GM18499 (cell line): Measurements from ENCODE around the gene CELSR1.

Source experiments
- ATAC-seq: cut with Tn5 transposase; IDR thresholded peaks from one replicate; pipeline ENCODE4 v1.9.1; 2021; ENCODE audit warnings: moderate number of reproducible peaks; ENCODE audit not compliant: insufficient read depth, unreplicated experiment

Gene CELSR1, protein sequence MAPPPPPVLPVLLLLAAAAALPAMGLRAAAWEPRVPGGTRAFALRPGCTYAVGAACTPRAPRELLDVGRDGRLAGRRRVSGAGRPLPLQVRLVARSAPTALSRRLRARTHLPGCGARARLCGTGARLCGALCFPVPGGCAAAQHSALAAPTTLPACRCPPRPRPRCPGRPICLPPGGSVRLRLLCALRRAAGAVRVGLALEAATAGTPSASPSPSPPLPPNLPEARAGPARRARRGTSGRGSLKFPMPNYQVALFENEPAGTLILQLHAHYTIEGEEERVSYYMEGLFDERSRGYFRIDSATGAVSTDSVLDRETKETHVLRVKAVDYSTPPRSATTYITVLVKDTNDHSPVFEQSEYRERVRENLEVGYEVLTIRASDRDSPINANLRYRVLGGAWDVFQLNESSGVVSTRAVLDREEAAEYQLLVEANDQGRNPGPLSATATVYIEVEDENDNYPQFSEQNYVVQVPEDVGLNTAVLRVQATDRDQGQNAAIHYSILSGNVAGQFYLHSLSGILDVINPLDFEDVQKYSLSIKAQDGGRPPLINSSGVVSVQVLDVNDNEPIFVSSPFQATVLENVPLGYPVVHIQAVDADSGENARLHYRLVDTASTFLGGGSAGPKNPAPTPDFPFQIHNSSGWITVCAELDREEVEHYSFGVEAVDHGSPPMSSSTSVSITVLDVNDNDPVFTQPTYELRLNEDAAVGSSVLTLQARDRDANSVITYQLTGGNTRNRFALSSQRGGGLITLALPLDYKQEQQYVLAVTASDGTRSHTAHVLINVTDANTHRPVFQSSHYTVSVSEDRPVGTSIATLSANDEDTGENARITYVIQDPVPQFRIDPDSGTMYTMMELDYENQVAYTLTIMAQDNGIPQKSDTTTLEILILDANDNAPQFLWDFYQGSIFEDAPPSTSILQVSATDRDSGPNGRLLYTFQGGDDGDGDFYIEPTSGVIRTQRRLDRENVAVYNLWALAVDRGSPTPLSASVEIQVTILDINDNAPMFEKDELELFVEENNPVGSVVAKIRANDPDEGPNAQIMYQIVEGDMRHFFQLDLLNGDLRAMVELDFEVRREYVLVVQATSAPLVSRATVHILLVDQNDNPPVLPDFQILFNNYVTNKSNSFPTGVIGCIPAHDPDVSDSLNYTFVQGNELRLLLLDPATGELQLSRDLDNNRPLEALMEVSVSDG (N-terminal part only)

DNA sequence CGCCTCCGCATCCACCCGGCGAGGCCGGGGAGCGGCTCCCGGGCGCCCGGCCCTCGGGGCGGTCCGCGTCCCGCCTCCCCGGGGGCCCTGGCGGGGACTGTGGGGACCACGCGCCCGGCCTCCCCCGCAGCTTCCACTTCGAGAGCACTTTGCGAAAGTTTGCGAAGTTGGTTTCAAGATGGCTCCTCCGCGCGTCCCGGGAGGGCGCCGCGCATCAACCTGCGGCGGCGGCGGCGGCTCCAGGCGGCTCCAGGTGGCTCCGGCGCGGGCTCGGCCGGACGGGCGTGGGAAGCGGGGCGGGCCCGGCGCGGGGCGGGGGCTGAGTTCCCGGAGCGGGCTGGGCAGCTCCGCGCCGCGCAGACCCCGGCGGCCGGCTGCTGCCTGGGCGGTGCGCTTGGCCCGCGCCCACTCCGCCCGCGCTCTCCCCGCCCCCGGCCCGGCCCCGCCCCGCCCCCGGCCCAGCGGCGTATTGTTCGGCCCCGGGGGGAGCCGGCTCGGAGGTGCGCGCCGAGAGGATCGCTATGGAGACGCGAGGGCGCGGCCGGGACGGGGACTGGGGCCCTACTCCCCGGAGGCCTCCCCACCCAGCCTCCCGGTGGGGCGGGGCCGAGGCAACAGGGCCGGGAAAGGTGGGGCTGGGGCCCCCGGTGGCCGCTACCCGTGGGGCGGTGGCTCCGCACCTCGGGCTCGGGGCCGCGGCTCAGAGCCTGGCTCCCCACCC is at the start of gene CELSR1:
Gene CELSR1 (minus strand): TSS at position 396 of the 721 bp plus-strand sequence. CDS start 450 bp downstream, outside the sequence.
- no peak for ATAC-seq

DNA sequence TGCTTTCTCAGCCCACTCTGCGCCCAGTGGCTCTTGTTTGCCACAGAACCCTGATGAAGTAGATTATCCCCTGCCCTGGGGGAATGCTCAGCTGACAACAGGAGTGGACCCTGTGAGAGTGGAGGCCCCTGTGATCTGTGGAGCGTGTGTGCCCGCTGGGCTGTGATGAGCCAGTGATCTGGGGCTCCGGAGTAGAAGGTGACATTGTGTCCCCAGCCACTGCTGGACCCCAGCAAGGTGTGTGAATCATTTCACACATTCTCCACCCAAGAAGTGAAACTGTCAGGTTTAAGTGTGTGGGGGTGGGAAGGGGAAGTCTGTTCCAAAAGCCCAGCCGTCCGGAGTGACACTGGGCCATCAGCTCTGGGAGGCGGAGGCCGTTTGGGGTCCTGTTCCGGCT is 49.6 kb upstream of the CELSR1 start:
- peak; percentile 16 for ATAC-seq

DNA sequence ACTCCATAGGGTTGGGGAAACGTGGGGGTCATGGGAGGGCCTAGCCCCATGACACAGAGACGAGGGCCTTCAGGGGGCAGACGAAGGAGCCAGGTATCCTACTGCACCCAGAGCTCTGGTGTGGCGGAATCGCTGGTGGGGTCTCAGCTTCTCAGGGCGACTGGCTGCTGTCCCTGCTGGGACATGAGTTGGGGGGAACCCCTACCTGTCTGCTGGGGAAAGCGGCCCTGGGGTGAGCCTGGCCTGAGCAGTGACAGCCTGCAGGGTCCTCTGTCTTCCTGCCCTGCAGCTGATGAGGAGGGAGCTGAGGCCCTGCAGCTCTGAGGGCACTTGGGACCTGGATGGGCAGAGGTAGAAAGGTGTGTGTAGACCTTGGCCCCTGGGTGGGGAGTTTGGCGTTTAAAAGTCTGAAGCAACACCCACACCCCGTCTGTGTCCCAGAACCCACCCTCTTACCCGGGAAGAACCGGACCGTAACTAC is 49.2 kb upstream of the CELSR1 start:
- no peak for ATAC-seq

DNA sequence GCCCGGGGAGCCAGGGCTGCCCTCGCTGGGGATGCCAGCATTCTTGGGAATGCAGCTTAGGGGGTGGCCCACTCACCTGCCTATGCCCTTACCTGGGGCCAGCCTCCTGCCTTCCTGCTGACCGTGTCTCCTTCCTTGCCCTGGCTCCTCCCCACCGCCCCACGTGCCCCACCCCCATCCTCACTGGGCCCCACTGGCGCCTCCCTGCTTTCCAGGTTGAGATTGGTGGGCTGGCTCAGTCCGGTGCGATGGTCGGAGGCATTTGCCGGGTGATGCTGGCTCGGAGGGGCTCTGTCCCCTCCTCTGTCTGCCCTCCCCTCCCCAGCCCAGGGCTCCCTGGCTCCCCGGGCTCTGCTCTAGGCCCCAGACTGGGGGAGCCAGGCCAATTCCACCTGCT is 48.7 kb upstream of the CELSR1 start:
- no peak for ATAC-seq

DNA sequence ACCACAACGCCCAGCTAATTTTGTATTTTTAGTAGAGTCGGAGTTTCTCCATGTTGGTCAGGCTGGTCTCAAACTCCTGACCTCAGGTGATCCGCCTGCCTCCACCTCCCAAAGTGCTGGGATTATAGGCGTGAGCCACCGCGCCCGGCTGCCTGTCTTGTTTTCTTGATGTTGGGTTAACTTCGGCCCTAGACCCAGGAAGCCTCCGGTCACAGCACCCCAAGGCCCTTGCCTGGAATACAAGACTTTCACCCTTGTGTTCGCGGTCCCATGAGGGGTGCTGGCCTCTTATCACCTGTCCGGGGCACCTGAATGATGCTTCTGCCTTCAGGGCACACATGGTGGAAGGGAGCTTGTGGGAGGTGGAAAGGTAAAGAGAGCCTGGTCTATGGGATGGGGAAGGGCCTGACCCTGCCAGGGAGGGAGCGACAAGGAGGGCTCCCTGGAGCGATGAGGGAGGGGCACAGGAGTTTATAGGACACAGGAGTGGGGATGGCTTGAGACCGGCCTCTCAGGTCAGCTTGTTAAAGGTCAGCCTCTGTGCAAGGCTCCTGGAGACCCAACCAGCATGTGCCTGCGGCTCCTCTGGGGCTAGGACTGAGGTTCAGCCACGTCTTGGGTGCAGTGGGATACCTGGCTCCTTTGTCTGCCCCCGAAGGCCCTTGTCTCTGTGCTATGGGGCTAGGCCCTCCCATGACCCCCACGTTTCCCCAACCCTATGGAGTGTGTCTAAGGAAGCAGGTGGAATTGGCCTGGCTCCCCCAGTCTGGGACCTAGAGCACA is 48.1 kb upstream of the CELSR1 start:
- ATAC-seq: no peak

DNA sequence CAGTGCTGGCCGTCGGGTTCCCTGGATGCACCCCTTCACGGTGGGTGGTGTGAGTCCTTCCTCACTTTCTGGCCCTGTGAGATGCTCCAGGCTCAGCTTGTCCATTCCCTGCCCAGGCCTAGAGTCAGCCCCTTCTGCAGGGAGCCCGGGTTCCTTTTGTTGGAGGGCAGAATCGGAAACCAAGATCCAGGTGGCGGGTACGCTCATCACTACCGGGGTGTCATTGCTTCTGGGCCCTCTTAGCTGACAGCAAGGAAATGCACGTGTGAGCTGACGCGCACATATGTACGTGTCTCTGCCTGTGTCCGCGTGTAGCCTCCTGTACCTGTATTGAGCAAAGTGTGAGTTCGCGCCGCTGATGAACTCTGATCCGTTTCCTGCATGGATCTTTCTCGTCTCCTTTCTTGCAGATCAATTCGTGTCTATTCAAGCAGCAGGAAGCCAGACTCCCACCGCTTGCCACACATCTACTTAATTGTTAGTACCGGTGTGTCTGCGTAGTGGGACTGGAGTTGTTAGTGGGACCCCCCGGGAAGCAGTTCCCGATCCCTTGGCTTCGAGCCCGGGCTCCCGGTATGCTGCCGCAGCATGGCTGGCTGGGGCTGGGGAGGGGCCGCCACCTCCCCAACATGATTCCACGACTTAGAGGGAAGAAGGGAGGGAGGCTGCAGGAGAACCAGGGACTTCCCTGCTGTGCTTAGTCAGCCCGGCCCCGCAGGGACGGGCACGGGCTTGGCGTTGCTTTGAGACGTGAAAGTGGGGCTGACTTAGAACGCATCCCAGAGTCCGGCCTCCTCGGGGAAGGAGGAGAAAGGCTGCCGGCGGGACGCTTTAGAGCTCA is 46.9 kb upstream of the CELSR1 start:
- no peak for ATAC-seq

DNA sequence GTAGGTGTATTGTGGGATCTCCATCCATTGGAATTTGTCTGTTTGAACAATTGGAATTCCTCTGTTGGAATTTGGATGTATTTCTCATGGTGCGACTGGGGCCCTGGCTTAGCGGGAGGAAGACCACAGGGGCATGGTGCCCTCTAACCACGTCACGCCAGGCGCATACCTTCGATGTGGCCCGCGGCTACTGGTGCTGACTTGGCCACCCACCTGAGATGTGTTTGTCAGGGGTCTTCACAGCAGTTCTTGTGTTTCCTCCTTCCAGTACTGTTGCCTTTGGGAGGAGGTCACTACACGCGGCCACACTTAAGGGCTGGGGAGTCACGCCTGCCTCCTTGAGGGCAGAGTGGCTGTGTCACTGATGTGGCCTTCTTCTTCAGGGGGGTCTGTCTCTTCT is 46.2 kb upstream of the CELSR1 start:
- no peak for ATAC-seq

DNA sequence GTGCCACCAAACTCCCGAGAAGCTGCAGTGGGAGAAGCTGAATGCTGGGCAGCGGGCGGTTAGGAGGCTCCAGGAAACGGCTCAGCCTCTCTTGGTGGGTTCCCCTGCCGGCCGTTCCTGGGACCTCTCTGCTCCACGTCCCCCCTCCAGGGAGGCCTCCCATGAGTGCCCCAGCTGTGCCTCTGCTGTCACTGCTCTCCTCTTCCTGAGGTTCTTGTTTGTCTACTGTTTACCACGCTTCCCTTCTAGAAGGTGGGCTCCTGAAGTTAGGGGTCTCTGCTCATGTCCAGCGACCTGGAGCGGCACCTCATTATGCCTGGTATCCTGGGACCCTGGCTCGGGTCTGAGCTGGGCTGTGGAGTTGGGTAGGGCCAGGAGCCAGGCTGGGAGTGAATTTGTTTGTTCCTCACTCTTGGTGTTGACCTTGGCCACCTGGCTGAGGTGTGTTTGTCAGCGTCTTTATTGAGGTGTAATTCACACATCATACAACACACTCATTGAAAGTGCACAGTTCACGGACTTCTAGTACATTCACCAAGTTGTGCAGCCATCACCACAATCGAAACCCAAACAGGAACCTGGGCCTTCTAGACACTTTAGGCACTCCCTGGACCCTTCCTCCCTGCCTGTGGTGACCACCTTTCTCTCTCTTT is 45.0 kb upstream of the CELSR1 start:
- ATAC-seq: no peak

DNA sequence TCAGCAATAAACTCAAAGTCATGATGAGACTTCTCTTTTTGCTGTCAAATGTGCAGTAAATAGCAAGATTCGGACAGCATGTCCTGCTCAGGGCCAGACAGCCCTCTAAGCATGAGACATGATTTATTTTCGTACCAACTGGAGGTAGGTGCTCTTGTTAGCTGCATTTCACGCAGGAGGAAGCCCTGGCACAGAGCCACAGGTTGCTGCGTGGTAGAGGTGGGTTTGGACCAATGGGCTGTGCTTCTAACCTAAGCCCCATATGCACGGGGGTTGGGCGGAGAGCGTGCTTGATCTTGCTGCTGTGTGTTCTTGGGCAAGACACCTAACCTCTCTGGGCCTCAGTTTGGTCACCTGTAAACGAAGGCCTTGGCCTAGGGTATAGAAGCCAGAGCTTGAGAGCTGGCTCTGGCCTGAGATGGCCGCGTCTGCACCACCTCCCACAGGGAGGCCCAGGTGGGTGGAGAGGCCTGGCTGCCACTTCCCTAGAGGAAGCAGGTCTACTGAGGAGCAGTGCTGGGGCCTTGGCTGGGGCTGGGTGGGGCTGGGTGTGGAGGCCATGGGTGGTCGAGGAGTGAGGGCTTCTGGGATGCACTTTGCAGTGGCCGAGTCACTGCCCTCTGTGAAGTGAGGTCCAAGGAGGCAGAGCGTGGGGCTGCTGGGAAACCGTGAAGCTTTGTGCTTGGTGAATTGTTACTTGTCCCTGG is 44.3 kb upstream of the CELSR1 start:
- ATAC-seq: no peak

DNA sequence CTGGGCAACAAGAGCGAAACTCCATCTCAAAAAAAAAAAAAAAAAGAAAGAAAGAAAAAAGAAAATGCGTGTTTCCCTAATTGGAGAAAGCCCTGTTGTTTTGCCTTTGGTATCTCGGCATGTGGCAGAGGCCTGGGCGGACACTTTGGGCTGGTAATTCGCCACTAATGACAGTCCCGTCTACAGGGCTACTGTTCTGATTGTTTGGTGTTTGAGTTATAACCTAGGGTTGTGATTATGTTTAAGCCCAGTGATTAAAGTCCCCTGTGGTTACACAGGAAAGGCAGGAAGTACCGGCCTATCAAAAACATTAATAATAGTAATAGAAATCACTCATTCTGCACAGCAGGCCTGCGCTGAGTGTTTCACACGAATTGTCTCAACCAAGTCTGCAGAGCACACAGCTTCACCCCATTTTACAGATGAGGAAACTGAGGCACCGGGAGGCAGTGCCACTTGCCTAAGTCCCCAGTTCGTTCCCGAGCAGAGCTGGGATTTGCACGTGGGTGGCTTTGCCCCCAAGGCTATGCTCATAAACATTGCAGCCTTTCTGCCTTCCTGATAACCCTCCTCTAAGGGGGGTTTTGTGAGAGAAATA is 43.6 kb upstream of the CELSR1 start:
- no peak for ATAC-seq

DNA sequence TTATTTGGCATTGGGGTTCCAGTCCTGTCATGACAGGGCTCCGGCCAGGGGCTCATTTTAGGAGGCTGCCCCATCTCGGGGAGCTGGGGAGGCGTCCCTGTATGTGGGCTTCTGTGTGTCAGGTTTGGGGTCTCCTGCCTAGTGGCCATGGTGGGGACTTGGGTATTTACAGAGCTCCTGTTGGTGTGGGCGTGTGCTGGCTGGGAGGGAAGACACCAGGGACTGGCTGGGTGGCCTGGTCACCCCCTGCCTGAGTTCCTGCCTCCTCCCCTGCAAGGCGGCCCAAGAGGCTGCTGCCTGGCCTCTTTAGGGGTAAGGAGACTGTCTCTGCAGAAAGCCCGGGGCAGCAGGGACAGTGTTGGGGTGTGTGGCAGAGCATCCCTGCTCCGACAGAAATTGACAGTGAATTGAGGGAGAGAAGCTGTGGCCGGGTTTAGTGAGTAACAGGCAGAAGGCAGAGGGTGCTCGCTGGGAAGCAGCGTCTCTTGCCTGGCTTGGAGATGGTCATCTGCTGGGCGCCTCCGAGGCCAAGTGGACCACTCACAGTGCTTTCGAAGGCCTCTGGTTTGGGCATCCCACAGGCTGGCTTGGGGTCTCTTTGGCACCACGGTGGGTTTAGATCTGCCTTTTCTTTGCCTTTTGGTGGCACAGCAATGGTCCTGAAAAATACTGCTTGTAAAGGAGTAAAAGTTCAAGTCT is 42.5 kb upstream of the CELSR1 start:
- ATAC-seq: no peak

DNA sequence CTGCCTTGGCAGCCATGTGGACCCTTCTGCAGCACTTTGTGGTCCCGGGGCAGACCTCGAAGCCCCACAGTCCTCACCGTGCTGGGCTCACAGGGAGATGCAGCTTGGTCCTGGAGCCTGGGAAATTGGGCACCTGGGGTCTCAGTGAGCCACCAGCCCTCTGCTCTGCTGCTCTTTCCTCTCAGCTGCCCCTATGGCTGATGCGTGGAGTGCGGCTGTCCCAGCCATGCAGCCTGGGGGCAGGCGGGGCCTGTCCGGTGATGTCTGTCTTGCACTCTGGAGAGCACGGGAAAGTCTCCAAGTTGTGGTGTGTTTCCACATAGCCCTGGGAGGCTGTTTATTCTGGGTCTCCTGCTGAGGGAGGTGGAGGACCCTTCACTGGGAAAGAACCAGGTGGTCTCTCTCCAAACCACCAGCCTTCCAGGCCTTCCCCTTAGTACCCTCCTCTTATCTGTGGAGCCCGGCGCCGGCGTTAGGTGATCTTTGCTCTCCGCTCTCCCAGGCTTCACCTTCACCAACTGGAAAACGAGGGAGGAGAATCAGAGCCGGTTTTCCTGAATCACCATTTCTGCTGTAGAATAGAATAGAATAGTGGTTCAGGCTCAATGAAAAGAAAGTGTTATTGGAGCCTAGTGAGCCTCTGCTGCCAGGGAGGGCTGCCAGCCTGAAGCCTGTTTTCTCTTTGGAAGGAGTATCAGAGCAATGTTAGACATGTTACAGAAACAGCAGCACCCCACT is 41.6 kb upstream of the CELSR1 start:
- ATAC-seq: no peak

DNA sequence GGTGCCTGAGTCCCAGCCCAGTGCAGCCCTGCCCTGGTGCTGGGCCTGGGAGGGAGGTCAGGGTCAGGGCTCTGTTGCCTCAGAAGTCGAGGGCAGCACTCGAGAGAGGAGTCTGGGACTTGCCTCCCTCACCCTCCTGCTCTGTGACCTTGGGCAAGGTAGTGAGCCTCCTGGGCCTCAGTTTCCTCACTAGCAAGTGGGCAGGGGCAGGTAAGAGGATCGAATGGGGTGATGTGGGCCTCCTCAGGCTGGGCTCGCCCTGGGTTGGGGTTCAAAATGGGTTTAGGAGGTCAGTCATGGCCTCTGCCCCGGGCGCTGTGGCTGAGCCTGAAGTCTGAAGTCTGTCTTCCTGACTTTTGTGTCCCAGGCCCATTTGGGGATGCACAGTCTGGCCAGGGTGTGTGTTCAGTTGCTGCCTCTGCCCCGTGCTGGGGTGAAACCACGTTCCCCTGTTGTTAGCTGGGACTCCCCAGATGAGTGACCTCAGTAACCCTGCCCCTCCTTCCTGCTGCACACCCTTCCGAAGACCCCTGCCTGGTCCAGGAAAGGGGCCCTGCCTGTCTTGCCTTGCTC is 40.9 kb upstream of the CELSR1 start:
- ATAC-seq: no peak

DNA sequence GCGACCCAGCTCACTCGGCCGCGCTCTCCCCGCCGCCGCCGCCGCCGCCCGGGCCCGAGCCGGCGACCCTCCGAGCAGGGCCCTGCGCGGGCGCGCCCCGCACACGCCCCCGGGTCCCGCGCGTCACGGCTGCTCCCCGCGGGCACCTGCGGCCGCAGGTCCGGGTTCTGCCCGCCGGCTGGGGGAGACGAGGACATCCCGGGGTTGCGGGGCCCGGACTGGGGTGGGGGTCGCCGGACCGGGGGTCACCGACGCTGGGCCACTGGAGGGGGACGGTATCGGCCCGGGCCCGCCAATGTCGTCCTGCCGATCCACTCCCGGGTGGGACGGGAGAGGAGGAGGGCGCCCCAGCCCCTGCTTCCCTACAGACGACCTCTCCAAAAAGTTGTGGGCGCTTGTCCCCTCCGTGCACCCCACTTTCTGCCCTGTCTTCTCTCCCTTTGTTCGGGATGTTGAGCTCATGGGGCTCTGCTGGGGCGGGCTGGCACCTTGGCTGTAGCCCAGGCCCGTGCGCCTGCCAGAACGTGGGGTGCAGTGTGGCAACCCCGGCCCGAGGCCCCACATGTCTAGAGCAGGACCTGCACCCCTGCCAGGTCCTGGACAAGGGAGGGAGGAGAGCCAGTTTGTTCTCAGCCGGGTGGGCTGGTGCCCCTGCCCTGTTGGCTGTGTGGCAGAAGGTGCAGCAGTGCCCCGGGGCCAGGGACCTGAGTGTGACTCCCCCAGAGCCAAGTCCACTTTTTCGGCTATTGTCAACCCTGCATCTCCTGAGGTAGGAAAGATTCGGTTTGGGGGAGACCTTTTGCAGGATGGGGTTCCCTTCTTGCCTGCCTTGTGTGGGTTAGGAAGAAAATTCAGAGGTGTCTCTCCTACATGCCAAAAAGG is 40.2 kb upstream of the CELSR1 start:
- no peak for ATAC-seq
